ENCODE measurements around the gene G6PC2. TPM values are rescaled to one million over a fixed set of nuclear protein-coding genes. Genes with fewer than 3 reads are reported as not detected.

G6PC2 gene
- total and polyA plus RNA-seq, 2 of the 8 experiments (the other 6 are each of a cell fraction or from before 2014, with no cell fraction given), result not detected

DNA sequence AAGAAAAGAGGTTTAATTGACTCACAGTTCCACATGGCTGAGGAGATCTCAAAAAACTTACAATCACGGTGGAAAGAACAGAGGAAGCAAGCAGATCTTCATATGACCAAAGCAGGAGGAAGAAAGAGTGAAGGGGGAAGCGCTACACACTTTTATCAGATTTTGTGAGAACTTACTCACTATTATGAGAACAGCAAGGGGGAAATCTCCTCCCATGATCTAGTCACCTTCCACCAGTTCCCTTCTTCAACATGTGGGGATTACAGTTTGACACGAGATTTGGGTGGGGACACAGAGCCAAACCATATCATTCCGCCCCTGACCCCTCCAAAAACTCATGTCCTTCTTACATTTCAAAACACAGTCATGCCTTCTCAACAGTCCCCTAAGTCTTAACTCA lies 54.2 kb downstream of the G6PC2 start:
- H2AK5ac ChIP-seq (ENCODE audit: low read depth, low read length), result no peak overlapping the region
- no peaks in the 10 kb centered on the region for H3K79me1 ChIP-seq (ENCODE audit: low read depth, low read length)
- no peak overlapping the region for H2BK5ac ChIP-seq (ENCODE audit: low read depth, low read length)
- H3K79me2 ChIP-seq (ENCODE audit: control insufficient read depth in 1 of 2, insufficient read depth in 2 of 2, low read length in 2 of 2), result no peaks in the 10 kb centered on the region
- H4K8ac ChIP-seq (ENCODE audit: extremely low read depth, insufficient read depth, low read length), result no peak overlapping the region
- H3K27me3 ChIP-seq (replicated peaks in 1 of 4; ENCODE audit: control insufficient read depth in 3 of 4, extremely low read depth in 1 of 4, insufficient read depth in 3 of 4, low read length in 3 of 4), result no peaks in the 10 kb centered on the region; a peak in 1 of 7 replicates
- ChIA-PET CTCF (ENCODE audit: partially characterized antibody) (no interaction called here), POLR2A (ENCODE audit: partially characterized antibody) (no interaction called here)
- FAIRE-seq (no peak), DNase-seq (ENCODE audit: low read depth in 1 of 2, low spot score in 2 of 2) (no peak)
- H3K56ac ChIP-seq (replicated peaks; ENCODE audit: insufficient read length, low read depth, low read length), result no peak overlapping the region
- no peaks in the 10 kb centered on the region for H3K23me2 ChIP-seq (ENCODE audit: low read depth, low read length)
- no peaks in the 10 kb centered on the region for H3K9me3 ChIP-seq (ENCODE audit: insufficient read depth in 2 of 2, low read depth in 1 of 2, low read length in 1 of 2)
- H2AFZ ChIP-seq (ENCODE audit: low read length), result no peak overlapping the region
- H4K20me1 ChIP-seq (replicated peaks in 1 of 2; ENCODE audit: control insufficient read depth in 1 of 2, insufficient read depth in 2 of 2, low read length in 2 of 2), result no peaks in the 10 kb centered on the region
- H3K18ac ChIP-seq (ENCODE audit: extremely low read depth, low read length), result no peak overlapping the region
- H3K36me3 ChIP-seq (ENCODE audit: control insufficient read depth in 2 of 4, insufficient read depth in 4 of 4, low read length in 3 of 4), result no peaks in the 10 kb centered on the region
- no peaks in the 10 kb centered on the region for H3K4me1 ChIP-seq (replicated peaks in 1 of 4; ENCODE audit: control insufficient read depth in 3 of 4, insufficient read depth in 4 of 4, low read length in 3 of 4)
- no peak overlapping the region for H2BK12ac ChIP-seq (ENCODE audit: low read depth, low read length)
- TF ChIP-seq, protein P1, sequence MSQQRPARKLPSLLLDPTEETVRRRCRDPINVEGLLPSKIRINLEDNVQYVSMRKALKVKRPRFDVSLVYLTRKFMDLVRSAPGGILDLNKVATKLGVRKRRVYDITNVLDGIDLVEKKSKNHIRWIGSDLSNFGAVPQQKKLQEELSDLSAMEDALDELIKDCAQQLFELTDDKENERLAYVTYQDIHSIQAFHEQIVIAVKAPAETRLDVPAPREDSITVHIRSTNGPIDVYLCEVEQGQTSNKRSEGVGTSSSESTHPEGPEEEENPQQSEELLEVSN (IDR thresholded peaks at IDR 0.05), result no peak
- TF ChIP-seq KDM4A (IDR thresholded peaks at IDR 0.05; ENCODE audit: low read depth, low read length, severe bottlenecking) (no peak), TBP (IDR thresholded peaks at IDR 0.05; ENCODE audit: low read depth, low read length) (no peak), CBX5 (IDR thresholded peaks at IDR 0.05; ENCODE audit: low read depth, low read length) (no peak), CREB1 (IDR thresholded peaks at IDR 0.05) (no peak), TAF1 (IDR thresholded peaks at IDR 0.05; ENCODE audit: low read depth, low read length) (no peak), SP4 (IDR thresholded peaks at IDR 0.05; ENCODE audit: low read length) (no peak), SP2 (IDR thresholded peaks at IDR 0.05; ENCODE audit: low read length) (no peak), GTF2F1 (IDR thresholded peaks at IDR 0.05; ENCODE audit: borderline replicate concordance, low read depth, low read length) (no peak), SRF (IDR thresholded peaks at IDR 0.05; ENCODE audit: low read depth, low read length) (no peak), RNF2 (IDR thresholded peaks at IDR 0.05; ENCODE audit: borderline replicate concordance, low read depth, low read length, missing control alignments, poor library complexity, severe bottlenecking) (no peak), MAFK (IDR thresholded peaks at IDR 0.05; ENCODE audit: low read depth, low read length) (no peak), PHF8 (conservative IDR thresholded peaks at IDR 0.05; ENCODE audit: low read depth, low read length) (no peak), HDAC6 (IDR thresholded peaks at IDR 0.05; ENCODE audit: low read depth, low read length) (no peak), RAD21 (IDR thresholded peaks at IDR 0.05 in 1 of 2, conservative IDR thresholded peaks at IDR 0.05 in 1 of 2; ENCODE audit: low read depth in 2 of 2, low read length in 2 of 2) (no peak)
- no peak overlapping the region for H2BK120ac ChIP-seq (replicated peaks; ENCODE audit: low read depth, low read length)
- H3K4me3 ChIP-seq (ENCODE audit: extremely low read depth in 1 of 4, insufficient read depth in 2 of 4, low read depth in 3 of 4, low read length in 4 of 4), result no peak overlapping the region
- H2BK20ac ChIP-seq (ENCODE audit: low read length), result no peak overlapping the region
- no peak overlapping the region for H4K5ac ChIP-seq (ENCODE audit: insufficient read length, low read depth, low read length)
- no peak overlapping the region for H3K9ac ChIP-seq (replicated peaks in 1 of 4; ENCODE audit: extremely low read depth in 1 of 4, low read depth in 3 of 4, low read length in 3 of 4)
- 92% methylated on average over 4 of the region's 4 CpGs; no CpG with 5 or more reads in 1 of the 2 experiments for WGBS, 2 experiments (ENCODE audit: extremely low coverage in 1 of 2, insufficient coverage in 1 of 2, insufficient read length in 1 of 2, insufficient replicate concordance in 2 of 2, low coverage in 1 of 2, low lambda C conversion rate in 2 of 2, missing lambda C conversion rate in 1 of 2)
- no peak overlapping the region for H3K27ac ChIP-seq (ENCODE audit: low read depth, low read length)
- no peak overlapping the region for H3K4ac ChIP-seq (replicated peaks; ENCODE audit: insufficient read length, low read depth, low read length)
- H2BK15ac ChIP-seq (ENCODE audit: low read length), result no peak overlapping the region
- H3K4me2 ChIP-seq (ENCODE audit: insufficient read depth in 1 of 2, low read depth in 2 of 2, low read length in 2 of 2), result no peak overlapping the region
- no peak overlapping the region for H3K14ac ChIP-seq (ENCODE audit: insufficient read length)
- no peak overlapping the region for H3K23ac ChIP-seq (ENCODE audit: insufficient read length)
- H4K91ac ChIP-seq (replicated peaks; ENCODE audit: insufficient read length, low read length), result no peak overlapping the region
